ENCODE results near the gene NRCAM.

The NRCAM gene

DNA sequence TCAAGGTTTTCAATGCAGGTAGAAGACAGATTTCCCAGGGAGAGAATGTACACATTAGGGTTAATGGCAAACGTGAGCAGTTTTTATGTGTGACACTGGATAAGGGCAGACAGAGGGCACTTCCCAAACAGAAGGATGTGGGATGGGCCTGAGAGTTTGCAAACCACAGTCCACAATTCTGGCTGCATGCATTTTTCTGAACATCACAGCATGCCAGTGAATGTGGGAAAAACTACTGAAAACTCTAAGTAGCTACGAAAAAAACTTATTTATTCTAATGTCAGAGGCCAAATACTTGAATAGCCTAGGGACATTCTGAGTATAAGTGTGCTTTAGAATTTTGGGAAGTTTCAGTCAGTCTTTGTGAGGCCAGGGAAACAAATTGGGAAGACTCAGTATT is 145.9 kb downstream of the NRCAM start:
- DNase-seq (ENCODE audit: low read depth, low spot score), result no peak

GRCh38 chr7:108308903-108309302 is 147.3 kb downstream of the NRCAM start:
- DNase-seq (ENCODE audit: low read depth, low spot score), result no peak

DNA sequence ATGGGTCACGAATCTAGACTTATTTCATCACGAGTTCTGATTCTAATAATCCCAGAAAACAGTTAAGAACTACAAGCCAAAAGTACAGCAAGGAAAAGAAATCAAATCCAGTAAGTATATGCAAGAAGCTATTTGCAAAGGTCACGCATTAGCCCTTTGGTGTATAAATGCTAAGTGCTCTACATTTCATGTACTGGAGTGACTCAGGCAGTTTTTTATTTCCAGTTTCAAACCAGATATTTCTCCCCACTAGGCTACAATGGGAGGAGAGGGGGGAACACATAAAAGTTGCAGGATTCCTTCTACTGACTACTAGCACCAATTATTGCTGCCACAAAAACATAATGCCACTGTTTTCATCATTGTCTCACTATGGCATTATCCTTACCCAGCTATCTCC is 148.0 kb downstream of the NRCAM start:
- DNase-seq (ENCODE audit: low read depth, low spot score), result no peak

- no peak for DNase-seq (ENCODE audit: low read depth, low spot score)
Observed at GRCh38 chr7:108307595-108307994, 148.6 kb downstream of the NRCAM start.

DNA sequence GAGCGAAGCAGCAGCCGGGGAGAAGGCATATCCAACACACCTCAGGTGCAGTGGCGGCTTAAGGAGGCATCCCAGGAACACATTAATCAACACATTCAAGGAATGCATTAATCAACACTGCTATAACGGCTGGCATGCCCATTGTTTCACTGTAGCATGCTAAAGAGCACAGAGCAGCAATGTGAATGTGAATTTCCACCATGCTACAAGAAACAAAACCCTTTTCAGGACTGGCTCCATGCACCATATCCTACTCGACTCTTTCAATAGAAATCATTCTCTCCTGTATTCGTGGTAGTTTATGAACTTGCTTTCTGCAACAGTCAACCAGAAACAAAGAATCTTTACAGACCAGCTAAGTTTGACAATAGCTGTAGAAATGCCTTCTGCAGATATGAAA is 149.0 kb downstream of the NRCAM start:
- DNase-seq (ENCODE audit: low read depth, low spot score), result no peak

DNA sequence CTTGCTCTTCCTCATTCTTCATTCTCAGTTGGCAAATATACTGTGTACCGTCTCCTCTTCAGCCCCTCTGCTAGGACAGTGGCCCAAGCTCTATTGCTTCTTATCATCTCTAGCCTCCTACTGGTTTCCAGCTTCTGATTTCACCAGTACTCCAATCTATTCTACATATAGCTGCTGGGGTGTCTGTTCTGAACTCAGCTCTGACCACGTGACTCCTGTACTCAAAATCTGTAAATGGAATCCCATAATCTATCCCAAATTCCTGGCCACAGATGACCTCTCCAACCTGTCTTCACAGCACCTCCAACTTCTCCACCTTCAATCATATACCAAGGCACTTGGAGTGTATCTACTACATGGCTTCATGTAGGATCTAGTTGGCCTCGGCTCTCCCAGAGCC is 152.9 kb downstream of the NRCAM start:
- no peak for DNase-seq (ENCODE audit: low read depth, low spot score)

GRCh38 chr7:108301387-108301786 is 154.8 kb downstream of the NRCAM start:
- no peak for DNase-seq (ENCODE audit: low read depth, low spot score)

- DNase-seq (ENCODE audit: low read depth, low spot score), result no peak
Observed at GRCh38 chr7:108299251-108299973, 156.8 kb downstream of the NRCAM start.

GRCh38 chr7:108296911-108297310 is 159.3 kb downstream of the NRCAM start:
- DNase-seq (ENCODE audit: low read depth, low spot score), result no peak

DNA sequence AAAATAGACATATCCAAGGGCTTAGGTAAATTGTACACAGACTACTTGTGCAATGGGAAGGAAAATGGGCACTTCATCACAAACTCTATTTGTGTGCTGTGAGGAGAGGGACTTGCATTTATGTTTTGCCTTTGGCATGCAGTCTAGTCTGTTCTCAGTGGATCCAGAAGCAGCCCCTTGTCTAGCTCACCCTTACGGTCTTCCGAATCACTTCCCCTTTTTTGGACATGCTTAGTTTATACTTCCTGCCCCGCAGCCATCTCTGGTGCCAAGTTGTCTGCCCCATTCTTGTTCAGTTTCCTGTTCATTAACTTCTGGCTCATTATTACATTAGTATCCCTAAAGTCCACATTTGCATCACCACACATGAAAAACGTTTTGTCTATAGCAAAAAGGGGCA is 161.6 kb downstream of the NRCAM start:
- DNase-seq (ENCODE audit: low read depth, low spot score), result no peak

DNA sequence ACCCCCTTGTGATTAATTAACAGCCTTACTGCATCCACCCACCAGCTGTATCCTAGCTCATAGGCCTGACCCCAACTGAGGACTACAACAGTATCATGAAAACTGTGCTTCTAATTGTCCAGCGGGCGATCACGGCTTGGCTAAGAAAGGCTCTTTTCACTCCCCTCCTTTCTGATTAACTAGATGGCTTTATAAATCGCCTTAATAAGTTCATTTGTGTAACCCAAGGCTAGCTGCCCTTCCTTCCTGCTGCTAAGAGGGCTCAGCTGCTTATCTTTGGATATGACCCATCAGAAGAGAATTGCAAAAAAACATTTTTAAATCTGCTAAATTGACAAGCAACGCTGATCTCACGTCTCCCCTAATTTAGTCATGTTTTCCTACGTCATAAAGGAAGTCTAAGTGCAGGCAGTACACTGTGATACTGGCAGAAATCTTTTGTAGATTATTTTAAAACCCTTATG is 163.1 kb downstream of the NRCAM start:
- DNase-seq (ENCODE audit: low read depth, low spot score), result no peak

DNA sequence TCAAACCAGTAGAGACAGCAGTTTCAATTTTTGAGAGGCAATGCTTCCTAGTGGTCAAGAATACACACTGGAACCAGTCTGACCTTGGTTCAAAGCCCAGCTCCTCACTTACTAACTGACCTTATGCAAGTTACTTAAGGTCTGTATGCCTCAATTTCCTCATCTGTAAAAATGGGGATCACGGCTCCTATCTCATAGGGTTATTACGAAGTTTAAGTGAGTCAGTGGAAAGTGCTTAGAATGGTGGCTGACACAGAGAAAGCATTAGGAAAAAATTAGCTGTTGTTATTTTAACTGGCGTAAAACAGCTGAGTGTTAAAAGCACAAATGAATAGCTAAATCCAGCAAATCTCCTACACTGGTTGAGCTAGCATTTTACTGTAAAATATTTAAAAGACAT is 163.7 kb downstream of the NRCAM start:
- no peak for DNase-seq (ENCODE audit: low read depth, low spot score)

- DNase-seq (ENCODE audit: low read depth, low spot score), result no peak
Observed at GRCh38 chr7:108291791-108292440, 164.3 kb downstream of the NRCAM start.

DNA sequence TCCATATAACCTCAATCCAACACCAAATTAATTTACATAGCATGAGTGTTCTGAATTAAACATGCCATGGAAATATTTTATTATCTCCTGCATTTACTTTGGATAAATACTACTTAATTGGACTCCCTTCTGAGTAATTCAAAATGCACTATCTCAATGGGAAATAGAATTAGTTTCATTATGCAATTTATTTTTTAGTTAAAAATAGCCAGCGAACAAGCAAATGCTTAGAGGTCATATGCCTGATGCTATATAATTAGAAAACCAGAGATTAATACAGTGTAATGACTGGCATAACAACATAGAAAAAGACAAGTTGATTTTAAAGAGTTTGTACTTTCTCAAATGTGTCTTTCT is 165.1 kb downstream of the NRCAM start:
- DNase-seq (ENCODE audit: low read depth, low spot score), result no peak

DNA sequence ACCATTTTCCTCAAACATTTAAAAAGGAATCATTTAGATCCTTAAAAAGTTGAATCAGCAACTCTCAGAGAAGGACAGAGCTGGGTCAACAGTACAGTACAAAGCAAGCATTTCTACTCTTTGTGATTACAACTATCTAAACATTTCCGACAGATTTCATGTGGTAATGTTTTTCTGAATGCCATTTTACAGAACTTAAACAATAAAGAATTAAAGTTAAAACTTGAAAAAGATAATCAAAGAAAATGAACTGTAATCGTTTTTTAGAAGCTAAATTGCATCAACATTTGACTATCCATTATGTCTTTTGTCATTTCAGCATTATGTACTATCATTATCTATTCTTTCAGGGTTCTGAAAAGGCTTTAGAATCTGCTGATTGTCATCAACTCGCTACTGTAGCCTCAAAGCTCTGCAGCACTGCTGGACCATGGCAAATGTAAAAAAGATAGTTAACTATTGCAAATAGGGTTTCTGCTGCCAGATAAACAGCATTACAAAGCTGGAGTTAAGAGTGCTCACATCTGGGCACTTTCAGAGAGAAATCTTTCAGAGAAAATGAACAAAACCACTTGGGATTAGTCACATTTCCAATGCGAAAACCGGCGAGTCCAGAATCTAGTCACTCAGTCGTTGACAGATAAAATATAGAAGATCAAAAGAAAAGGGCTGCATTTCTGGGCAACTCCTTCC is 165.6 kb downstream of the NRCAM start:
- no peak for DNase-seq (ENCODE audit: low read depth, low spot score)

GRCh38 chr7:108289852-108290251 is 166.4 kb downstream of the NRCAM start:
- no peak for DNase-seq (ENCODE audit: low read depth, low spot score)

GRCh38 chr7:108287857-108288256 is 168.4 kb downstream of the NRCAM start:
- DNase-seq (ENCODE audit: low read depth, low spot score), result no peak

DNA sequence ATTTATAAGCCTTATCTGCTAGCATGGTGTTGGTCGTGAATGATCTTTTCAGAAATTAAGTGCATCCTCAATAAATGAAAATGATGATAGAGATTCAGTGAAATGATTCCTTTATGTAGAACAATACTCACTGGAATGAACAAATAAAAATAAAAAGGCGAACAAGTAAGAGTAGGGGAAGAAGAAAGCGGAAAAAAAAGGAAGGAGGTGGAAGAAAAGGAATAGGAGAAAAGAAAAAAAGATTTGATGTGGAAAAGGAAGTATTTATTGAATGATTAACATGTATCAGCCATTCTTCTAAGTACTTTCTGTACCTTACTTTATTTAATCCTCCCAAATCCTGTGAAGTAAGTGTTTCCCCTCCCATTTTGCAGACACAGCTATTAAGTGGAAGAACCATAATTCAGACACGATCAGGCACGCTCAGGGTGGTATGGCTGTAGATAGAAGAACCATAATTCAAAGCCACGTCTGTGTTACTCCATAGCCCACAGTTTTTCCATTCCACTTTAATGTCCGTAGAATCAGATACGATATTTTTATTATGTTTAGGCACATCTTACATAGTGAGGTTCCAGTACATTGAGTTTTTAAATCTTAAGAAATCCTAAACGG is 169.8 kb downstream of the NRCAM start:
- no peak for DNase-seq (ENCODE audit: low read depth, low spot score)

- DNase-seq (ENCODE audit: low read depth, low spot score), result no peak
Observed at GRCh38 chr7:108285778-108286177, 170.5 kb downstream of the NRCAM start.

DNA sequence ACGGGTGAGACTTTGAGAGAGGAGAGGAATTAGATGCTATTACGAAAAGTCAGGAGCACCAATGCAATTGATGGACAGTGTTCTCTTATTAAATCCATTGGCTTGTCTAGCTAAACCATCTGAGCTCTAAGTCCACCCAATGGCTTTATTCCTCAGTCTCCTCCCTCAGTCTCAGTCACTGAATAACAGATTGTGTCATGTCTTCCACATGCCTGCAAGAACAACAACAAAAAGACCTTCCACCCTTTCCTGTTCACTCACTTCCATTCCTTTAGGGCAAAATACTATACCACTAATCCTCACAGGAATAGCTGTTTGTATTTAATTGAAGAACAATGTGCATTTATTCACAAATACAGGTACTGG is 171.2 kb downstream of the NRCAM start:
- no peak for DNase-seq (ENCODE audit: low read depth, low spot score)

DNA sequence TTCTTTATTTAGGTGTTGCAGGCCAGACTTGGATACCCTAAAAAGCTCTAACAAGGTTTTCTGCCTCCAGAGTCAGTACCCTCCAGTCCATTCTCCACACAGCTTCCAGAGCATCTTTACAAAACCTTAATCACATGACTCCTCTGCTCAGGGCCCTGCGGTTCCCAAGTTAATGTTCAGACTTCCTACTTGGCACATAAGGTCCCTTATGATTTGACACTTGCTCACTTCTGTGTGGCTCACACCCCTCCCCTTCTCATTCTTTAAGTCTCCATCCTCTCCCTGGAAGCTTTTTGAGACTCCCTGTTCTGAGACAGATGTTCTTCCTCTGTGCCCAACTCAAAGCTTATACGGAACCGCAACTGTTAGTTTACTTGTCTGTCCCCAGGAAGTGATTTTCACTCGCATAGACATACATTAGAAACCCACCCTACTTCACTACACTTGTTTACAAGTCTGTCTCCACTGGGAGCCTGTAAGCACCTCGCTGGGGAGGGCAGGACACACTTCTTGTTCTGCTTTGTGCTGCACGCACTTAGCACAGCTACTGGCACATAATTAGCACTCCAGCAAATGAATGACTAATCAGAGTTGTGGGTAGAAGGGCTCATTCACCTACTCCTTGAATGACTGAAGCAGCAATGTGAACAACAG is 171.8 kb downstream of the NRCAM start:
- no peak for DNase-seq (ENCODE audit: low read depth, low spot score)

- DNase-seq (ENCODE audit: low read depth, low spot score), result no peak
Observed at GRCh38 chr7:108283252-108283651, 173.0 kb downstream of the NRCAM start.
